AG09309 (cell line): ENCODE measurements around the gene NFKB1.

Source experiments
- DNase-seq: peaks from one replicate; pipeline ENCODE4 v3.0.0-alpha.2; 2010; ENCODE audit warnings: low read depth
- H3K4me3 ChIP-seq: 2 replicates; pipeline ENCODE4 v1.5.1; 2011; ENCODE audit warnings: mild to moderate bottlenecking, low read depth, low read length, moderate library complexity; ENCODE audit not compliant: control insufficient read depth
- CTCF ChIP-seq: IDR thresholded peaks from 2 replicates; pipeline ENCODE4 v1.5.1; 2011; ENCODE audit warnings: mild to moderate bottlenecking, low read depth, low read length, inconsistent platforms; ENCODE audit not compliant: insufficient read depth, control insufficient read depth; ENCODE audit errors: missing control alignments

NFKB1 gene

GRCh38 chr4:102600689-102601088 lies 99.5 kb downstream of the NFKB1 start:
- no peak for TF ChIP-seq CTCF
- H3K4me3 ChIP-seq = no peak overlapping the region
- no peak for DNase-seq

- TF ChIP-seq CTCF = no peak
- DNase-seq = no peak
- no peak overlapping the region for H3K4me3 ChIP-seq
Observed at GRCh38 chr4:102601586-102602227, 100.5 kb downstream of the NFKB1 start.

DNA sequence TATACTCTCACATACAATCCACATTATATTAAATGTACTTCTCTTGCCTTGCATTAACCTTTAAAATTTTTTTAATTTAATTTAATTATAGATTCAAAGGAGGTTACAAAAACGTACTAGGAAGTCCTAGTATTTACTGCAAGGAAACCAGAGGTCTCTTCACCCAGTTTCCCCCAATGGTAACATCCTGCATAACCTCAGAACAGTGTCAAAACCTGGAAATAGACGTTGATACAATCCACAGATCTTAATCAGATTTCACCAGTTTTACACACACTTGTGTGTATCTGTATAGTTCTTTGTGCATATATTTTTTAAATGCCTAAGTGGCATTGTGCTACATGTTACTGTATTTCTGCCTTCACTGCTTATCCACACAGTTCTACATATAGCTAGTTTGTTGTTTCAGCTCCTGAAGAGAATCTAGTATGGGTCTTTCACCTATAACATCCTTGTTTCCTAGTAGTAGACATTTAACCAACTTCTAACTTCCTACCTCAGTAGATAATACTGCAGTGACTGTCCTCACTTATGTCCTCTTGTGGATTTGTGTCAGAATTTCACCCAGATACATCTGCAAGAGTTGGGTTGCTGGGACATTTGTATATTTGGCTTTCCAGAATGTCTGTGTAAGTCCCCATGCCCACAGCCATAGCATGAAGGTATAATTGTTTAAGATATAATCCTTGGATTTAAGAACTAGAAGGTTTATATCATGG lies 103.2 kb downstream of the NFKB1 start:
- DNase-seq = no peak
- H3K4me3 ChIP-seq = no peak overlapping the region
- TF ChIP-seq CTCF = no peak

DNA sequence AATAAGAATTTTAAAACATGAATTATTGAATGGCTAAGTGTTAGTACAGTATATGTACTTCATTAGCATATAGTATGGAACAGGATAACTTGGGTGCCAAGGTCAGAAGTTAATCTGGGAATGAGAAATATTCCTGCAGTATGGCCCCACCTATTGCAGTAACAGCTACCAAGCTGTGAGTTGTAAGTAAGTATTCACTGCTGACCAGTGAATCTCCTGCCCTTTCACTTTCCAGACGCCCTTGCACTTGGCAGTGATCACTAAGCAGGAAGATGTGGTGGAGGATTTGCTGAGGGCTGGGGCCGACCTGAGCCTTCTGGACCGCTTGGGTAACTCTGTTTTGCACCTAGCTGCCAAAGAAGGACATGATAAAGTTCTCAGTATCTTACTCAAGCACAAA lies 105.1 kb downstream of the NFKB1 start:
- no peak for TF ChIP-seq CTCF
- no peak overlapping the region for H3K4me3 ChIP-seq
- no peak for DNase-seq

GRCh38 chr4:102606846-102607450 lies 105.8 kb downstream of the NFKB1 start:
- TF ChIP-seq CTCF = no peak
- no peak for DNase-seq
- no peak overlapping the region for H3K4me3 ChIP-seq

GRCh38 chr4:102608190-102608589 lies 107.0 kb downstream of the NFKB1 start:
- no peak overlapping the region for H3K4me3 ChIP-seq
- no peak for TF ChIP-seq CTCF
- DNase-seq = no peak

- TF ChIP-seq CTCF = peak; percentile 37
- no peak overlapping the region for H3K4me3 ChIP-seq
- DNase-seq = no peak
Observed at GRCh38 chr4:102610007-102610406, 108.8 kb downstream of the NFKB1 start.
